ENCODE measurements around the gene SP3. TPM values are rescaled to one million over a fixed set of nuclear protein-coding genes. Genes with fewer than 3 reads are reported as not detected.
A peak's percentile ranks its signal among the peaks of the same experiment; 100 is the strongest.

SP3 gene
- total RNA-seq, 6 experiments from 2014 or later = 45.0 to 63.7 (median 52.1) TPM

DNA sequence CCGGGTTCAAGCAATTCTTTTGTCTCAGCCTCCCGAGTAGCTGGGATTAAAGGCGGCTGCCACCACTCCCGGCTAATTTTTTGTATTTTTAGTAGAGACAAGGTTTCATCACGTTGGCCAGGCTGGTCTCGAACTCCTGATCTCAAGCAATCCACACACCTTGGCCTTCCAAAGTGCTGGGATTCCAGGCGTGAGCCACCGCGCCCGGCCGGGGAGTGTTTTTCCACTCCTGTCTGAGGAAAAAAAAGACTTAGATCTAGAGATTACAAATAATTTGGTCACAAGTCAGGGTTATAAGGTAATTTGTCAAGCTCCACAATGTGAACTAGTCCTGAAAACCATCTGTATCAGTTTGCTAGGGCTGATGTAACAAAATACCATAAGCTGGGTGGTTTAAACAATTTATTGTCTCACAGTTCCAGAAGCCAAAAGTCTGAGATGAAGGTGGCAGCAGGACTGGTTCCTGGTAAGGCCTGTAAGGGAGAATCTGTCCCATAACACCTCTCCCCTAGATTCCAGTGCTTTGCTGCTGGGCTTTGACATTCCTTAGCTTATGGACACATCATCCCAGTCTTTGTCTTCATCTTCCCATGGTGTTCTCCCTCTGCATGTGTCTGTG lies 40.7 kb upstream of the SP3 start:
- TF ChIP-seq CTCF (IDR thresholded peaks at IDR 0.05) = no peak
- Mint-ChIP-seq H3K4me3 (no peak overlapping the region), H3K9me3 (no peaks in the 10 kb centered on the region), H3K27me3 (ENCODE audit: insufficient read depth) (peaks cover 2% of the 10 kb centered on the region; the same call in 1 of the 2 replicates), H3K36me3 (ENCODE audit: low read depth) (no peaks in the 10 kb centered on the region; the same call in 1 of the 2 replicates), H3K27ac (no peak overlapping the region), H3K4me1 (ENCODE audit: low read depth) (peaks cover 53% of the 10 kb centered on the region)
- no peak for DNase-seq

DNA sequence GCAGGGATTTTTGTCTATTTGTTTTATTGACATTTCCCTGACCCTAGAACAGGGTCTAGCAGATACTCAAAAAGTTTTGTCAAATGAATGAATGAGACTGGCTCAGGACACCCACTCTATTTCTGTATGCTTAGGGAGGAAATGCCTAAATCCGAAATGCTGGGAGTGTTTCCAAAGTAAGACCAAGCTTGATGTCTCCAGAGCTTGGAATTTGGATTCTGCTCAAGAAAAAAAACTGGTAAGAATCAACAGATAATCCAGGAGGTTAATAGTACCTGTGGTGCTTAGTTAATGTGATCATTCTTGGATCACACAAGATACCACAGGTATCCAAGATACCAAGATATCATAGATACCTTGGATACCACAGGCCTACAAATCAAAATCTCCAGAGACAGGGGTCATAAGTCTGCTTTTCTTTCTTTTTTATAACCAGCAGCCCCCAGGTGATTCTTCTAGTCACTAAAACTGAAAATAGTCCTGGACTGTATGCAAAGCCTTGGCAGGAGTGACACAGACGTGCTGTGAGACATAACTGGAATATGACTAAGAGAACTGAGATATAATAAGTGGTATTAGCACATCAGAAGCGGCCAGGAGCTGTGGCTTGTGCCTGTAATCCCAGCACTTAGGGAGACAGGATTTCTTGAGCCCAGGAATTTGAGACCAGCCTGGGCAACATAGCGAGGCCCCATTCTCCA lies 39.9 kb upstream of the SP3 start:
- Mint-ChIP-seq H3K36me3 (ENCODE audit: low read depth) (no peaks in the 10 kb centered on the region; the same call in 1 of the 2 replicates), H3K9me3 (no peaks in the 10 kb centered on the region), H3K4me1 (ENCODE audit: low read depth) (peaks cover 46% of the 10 kb centered on the region), H3K27ac (peak overlapping the region; percentile 60; the same call in 1 of the 2 replicates), H3K4me3 (peak overlapping the region; percentile 47; the same call in 1 of the 2 replicates), H3K27me3 (ENCODE audit: insufficient read depth) (peaks cover 2% of the 10 kb centered on the region; the same call in 1 of the 2 replicates)
- no peak for TF ChIP-seq CTCF (IDR thresholded peaks at IDR 0.05)
- DNase-seq = peak; percentile 73

GRCh38 chr2:174003720-174004695 lies 38.8 kb upstream of the SP3 start:
- no peak for DNase-seq
- H3K27me3 Mint-ChIP-seq (ENCODE audit: insufficient read depth) = peaks cover 6% of the 10 kb centered on the region
- TF ChIP-seq CTCF (IDR thresholded peaks at IDR 0.05) = no peak
- H3K9me3 Mint-ChIP-seq = no peaks in the 10 kb centered on the region
- H3K27ac Mint-ChIP-seq = no peak overlapping the region
- no peak overlapping the region for H3K4me3 Mint-ChIP-seq
- no peaks in the 10 kb centered on the region; the same call in 1 of the 2 replicates for H3K36me3 Mint-ChIP-seq (ENCODE audit: low read depth)
- H3K4me1 Mint-ChIP-seq (ENCODE audit: low read depth) = peaks cover 36% of the 10 kb centered on the region

- Mint-ChIP-seq H3K4me3 (no peak overlapping the region), H3K4me1 (ENCODE audit: low read depth) (peaks cover 24% of the 10 kb centered on the region), H3K36me3 (ENCODE audit: low read depth) (no peaks in the 10 kb centered on the region; the same call in 1 of the 2 replicates), H3K27me3 (ENCODE audit: insufficient read depth) (peaks cover 9% of the 10 kb centered on the region), H3K27ac (no peak overlapping the region), H3K9me3 (no peaks in the 10 kb centered on the region)
- TF ChIP-seq CTCF (IDR thresholded peaks at IDR 0.05) = no peak
- no peak for DNase-seq
These were observed 37.5 kb upstream of the SP3 start for GRCh38 chr2:174002679-174003078.

GRCh38 chr2:174001107-174001506 lies 35.9 kb upstream of the SP3 start:
- no peak for DNase-seq
- Mint-ChIP-seq H3K27ac (no peak overlapping the region), H3K27me3 (ENCODE audit: insufficient read depth) (peaks cover 9% of the 10 kb centered on the region), H3K9me3 (no peaks in the 10 kb centered on the region), H3K36me3 (ENCODE audit: low read depth) (no peaks in the 10 kb centered on the region; the same call in 1 of the 2 replicates), H3K4me1 (ENCODE audit: low read depth) (peaks cover 16% of the 10 kb centered on the region), H3K4me3 (no peak overlapping the region)
- no peak for TF ChIP-seq CTCF (IDR thresholded peaks at IDR 0.05)
